ENCODE results near the gene RAP1GAP2.

GRCh38 chr17:2867441-2868424, 71.5 kb downstream of the RAP1GAP2 start:
- TF ChIP-seq, protein P1, sequence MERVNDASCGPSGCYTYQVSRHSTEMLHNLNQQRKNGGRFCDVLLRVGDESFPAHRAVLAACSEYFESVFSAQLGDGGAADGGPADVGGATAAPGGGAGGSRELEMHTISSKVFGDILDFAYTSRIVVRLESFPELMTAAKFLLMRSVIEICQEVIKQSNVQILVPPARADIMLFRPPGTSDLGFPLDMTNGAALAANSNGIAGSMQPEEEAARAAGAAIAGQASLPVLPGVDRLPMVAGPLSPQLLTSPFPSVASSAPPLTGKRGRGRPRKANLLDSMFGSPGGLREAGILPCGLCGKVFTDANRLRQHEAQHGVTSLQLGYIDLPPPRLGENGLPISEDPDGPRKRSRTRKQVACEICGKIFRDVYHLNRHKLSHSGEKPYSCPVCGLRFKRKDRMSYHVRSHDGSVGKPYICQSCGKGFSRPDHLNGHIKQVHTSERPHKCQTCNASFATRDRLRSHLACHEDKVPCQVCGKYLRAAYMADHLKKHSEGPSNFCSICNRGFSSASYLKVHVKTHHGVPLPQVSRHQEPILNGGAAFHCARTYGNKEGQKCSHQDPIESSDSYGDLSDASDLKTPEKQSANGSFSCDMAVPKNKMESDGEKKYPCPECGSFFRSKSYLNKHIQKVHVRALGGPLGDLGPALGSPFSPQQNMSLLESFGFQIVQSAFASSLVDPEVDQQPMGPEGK (CRISPR knock-in tag; IDR thresholded peaks at IDR 0.05; ENCODE audit: borderline replicate concordance): no peak
- TF ChIP-seq ARNTL (CRISPR knock-in tag; IDR thresholded peaks at IDR 0.05; ENCODE audit: borderline replicate concordance, low read depth) (no peak), BACH2 (CRISPR knock-in tag; IDR thresholded peaks at IDR 0.05; ENCODE audit: borderline replicate concordance) (no peak), RARB (CRISPR knock-in tag; IDR thresholded peaks at IDR 0.05) (no peak), ZNF565 (CRISPR knock-in tag; conservative IDR thresholded peaks at IDR 0.05; ENCODE audit: low read depth) (no peak), ISL1 (CRISPR knock-in tag; IDR thresholded peaks at IDR 0.05) (no peak), ZFP30 (CRISPR knock-in tag; IDR thresholded peaks at IDR 0.05) (no peak), PPARA (CRISPR knock-in tag; IDR thresholded peaks at IDR 0.05; ENCODE audit: borderline replicate concordance) (no peak), POU6F1 (CRISPR knock-in tag; IDR thresholded peaks at IDR 0.05; ENCODE audit: borderline replicate concordance, low read depth) (no peak), SNAI2 (CRISPR knock-in tag; IDR thresholded peaks at IDR 0.05) (no peak), CREB5 (CRISPR knock-in tag; IDR thresholded peaks at IDR 0.05; ENCODE audit: low read depth) (no peak), ZC3H10 (CRISPR knock-in tag; IDR thresholded peaks at IDR 0.05) (no peak), CSRNP3 (CRISPR knock-in tag; IDR thresholded peaks at IDR 0.05) (no peak)
